NB4 (cell line): ENCODE results near the gene SSUH2.

ENCODE experiments used
- CTCF ChIP-seq: IDR thresholded peaks from one replicate; pipeline ENCODE4 v1.5.1; 2012; ENCODE audit warnings: low read depth, low read length
- MAX ChIP-seq: IDR thresholded peaks from 2 replicates; pipeline ENCODE4 v1.6.1; 2011; ENCODE audit warnings: low read depth, low read length
- MYC ChIP-seq: IDR thresholded peaks from 2 replicates; pipeline ENCODE4 v1.6.1; 2011; ENCODE audit warnings: low read depth, low read length
- POLR2A ChIP-seq: IDR thresholded peaks from 2 replicates; pipeline ENCODE4 v1.6.1; 2011; ENCODE audit warnings: mild to moderate bottlenecking; ENCODE audit not compliant: insufficient read length; ENCODE audit errors: extremely low read depth

- no peak for TF ChIP-seq MYC
- TF ChIP-seq CTCF = no peak
- TF ChIP-seq MAX = no peak
- no peak for TF ChIP-seq POLR2A
These were observed 62.7 kb downstream of the SSUH2 start for GRCh38 chr3:8581806-8582445.
